ENCODE results near the gene COL6A5.
"Not testable (repeated sequence)": the region's sequence is repeated elsewhere in the genome, so short reads cannot be mapped to it uniquely, and the experiment has no call there.

The COL6A5 gene

GRCh38 chr3:130442284-130442683 is 96.8 kb downstream of the COL6A5 start:
- Mint-ChIP-seq H3K9me3 (peaks cover 5% of the 10 kb centered on the region), H3K27ac (no peak overlapping the region), H3K36me3 (ENCODE audit: low read depth) (no peaks in the 10 kb centered on the region), H3K4me3 (no peak overlapping the region), H3K27me3 (no peaks in the 10 kb centered on the region), H3K4me1 (ENCODE audit: low read depth) (no peaks in the 10 kb centered on the region)
- intact Hi-C loops (cut with micrococcal nuclease), result no loop called here

- H3K27ac Mint-ChIP-seq; H3K4me1 Mint-ChIP-seq (ENCODE audit: low read depth); H3K27me3 Mint-ChIP-seq; intact Hi-C loops (cut with micrococcal nuclease); H3K4me3 Mint-ChIP-seq; H3K36me3 Mint-ChIP-seq (ENCODE audit: low read depth): not testable (repeated sequence)
- H3K9me3 Mint-ChIP-seq, result peaks cover 12% of the 10 kb centered on the region
Measured at GRCh38 chr3:130446840-130447239, 101.4 kb downstream of the COL6A5 start.

GRCh38 chr3:130448155-130448554 is 102.7 kb downstream of the COL6A5 start:
- peaks cover 21% of the 10 kb centered on the region for H3K9me3 Mint-ChIP-seq
- H3K36me3 Mint-ChIP-seq (ENCODE audit: low read depth); H3K27ac Mint-ChIP-seq; H3K4me1 Mint-ChIP-seq (ENCODE audit: low read depth); intact Hi-C loops (cut with micrococcal nuclease); H3K27me3 Mint-ChIP-seq; H3K4me3 Mint-ChIP-seq: not testable (repeated sequence)

GRCh38 chr3:130456540-130456939 is 111.1 kb downstream of the COL6A5 start:
- Mint-ChIP-seq H3K4me1 (ENCODE audit: low read depth) (no peaks in the 10 kb centered on the region), H3K27ac (no peak overlapping the region), H3K27me3 (no peaks in the 10 kb centered on the region), H3K9me3 (peaks cover 12% of the 10 kb centered on the region), H3K4me3 (no peak overlapping the region), H3K36me3 (ENCODE audit: low read depth) (no peaks in the 10 kb centered on the region)
- intact Hi-C loops (cut with micrococcal nuclease), result no loop called here

GRCh38 chr3:130457671-130458070 is 112.2 kb downstream of the COL6A5 start:
- H3K4me1 Mint-ChIP-seq (ENCODE audit: low read depth), result no peaks in the 10 kb centered on the region
- H3K36me3 Mint-ChIP-seq (ENCODE audit: low read depth), result no peaks in the 10 kb centered on the region
- no peak overlapping the region for H3K4me3 Mint-ChIP-seq
- peaks cover under 1% of the 10 kb centered on the region for H3K9me3 Mint-ChIP-seq
- intact Hi-C loops (cut with micrococcal nuclease), result no loop called here
- H3K27me3 Mint-ChIP-seq, result no peaks in the 10 kb centered on the region
- H3K27ac Mint-ChIP-seq, result no peak overlapping the region

GRCh38 chr3:130459944-130460343 is 114.5 kb downstream of the COL6A5 start:
- Mint-ChIP-seq H3K9me3 (no peaks in the 10 kb centered on the region), H3K27me3 (no peaks in the 10 kb centered on the region), H3K27ac (no peak overlapping the region), H3K4me1 (ENCODE audit: low read depth) (no peaks in the 10 kb centered on the region), H3K4me3 (no peak overlapping the region), H3K36me3 (ENCODE audit: low read depth) (no peaks in the 10 kb centered on the region)
- intact Hi-C loops (cut with micrococcal nuclease), result no loop called here

- H3K27ac Mint-ChIP-seq, result no peak overlapping the region
- no peaks in the 10 kb centered on the region for H3K27me3 Mint-ChIP-seq
- H3K4me1 Mint-ChIP-seq (ENCODE audit: low read depth), result no peaks in the 10 kb centered on the region
- H3K4me3 Mint-ChIP-seq, result no peak overlapping the region
- H3K9me3 Mint-ChIP-seq, result no peaks in the 10 kb centered on the region
- intact Hi-C loops (cut with micrococcal nuclease), result no loop called here
- H3K36me3 Mint-ChIP-seq (ENCODE audit: low read depth), result no peaks in the 10 kb centered on the region
Measured at GRCh38 chr3:130462089-130462488, 116.6 kb downstream of the COL6A5 start.

GRCh38 chr3:130463221-130463620 is 117.7 kb downstream of the COL6A5 start:
- no peaks in the 10 kb centered on the region for H3K36me3 Mint-ChIP-seq (ENCODE audit: low read depth)
- no peak overlapping the region for H3K27ac Mint-ChIP-seq
- no peaks in the 10 kb centered on the region for H3K9me3 Mint-ChIP-seq
- intact Hi-C loops (cut with micrococcal nuclease), result no loop called here
- no peaks in the 10 kb centered on the region for H3K4me1 Mint-ChIP-seq (ENCODE audit: low read depth)
- no peak overlapping the region for H3K4me3 Mint-ChIP-seq
- no peaks in the 10 kb centered on the region for H3K27me3 Mint-ChIP-seq

- H3K4me3 Mint-ChIP-seq, result no peak overlapping the region
- H3K4me1 Mint-ChIP-seq (ENCODE audit: low read depth), result no peaks in the 10 kb centered on the region
- intact Hi-C loops (cut with micrococcal nuclease), result no loop called here
- H3K27ac Mint-ChIP-seq, result no peak overlapping the region
- H3K36me3 Mint-ChIP-seq (ENCODE audit: low read depth), result no peaks in the 10 kb centered on the region
- no peaks in the 10 kb centered on the region for H3K27me3 Mint-ChIP-seq
- no peaks in the 10 kb centered on the region for H3K9me3 Mint-ChIP-seq
Measured at GRCh38 chr3:130465521-130465920, 120.0 kb downstream of the COL6A5 start.

- H3K9me3 Mint-ChIP-seq, result no peaks in the 10 kb centered on the region
- intact Hi-C loops (cut with micrococcal nuclease), result no loop called here
Measured at GRCh38 chr3:130468311-130468710, 122.8 kb downstream of the COL6A5 start.

GRCh38 chr3:130470126-130470525 is 124.7 kb downstream of the COL6A5 start:
- Mint-ChIP-seq H3K4me1 (ENCODE audit: low read depth) (no peaks in the 10 kb centered on the region), H3K36me3 (ENCODE audit: low read depth) (no peaks in the 10 kb centered on the region), H3K9me3 (peaks cover 16% of the 10 kb centered on the region), H3K27ac (no peak overlapping the region), H3K27me3 (no peaks in the 10 kb centered on the region), H3K4me3 (no peak overlapping the region)
- intact Hi-C loops (cut with micrococcal nuclease), result no loop called here

More at GRCh38 chr3:130468311-130468710, 122.8 kb downstream of the COL6A5 start:
- Mint-ChIP-seq H3K36me3 (ENCODE audit: low read depth) (no peaks in the 10 kb centered on the region), H3K27me3 (no peaks in the 10 kb centered on the region), H3K27ac (no peak overlapping the region), H3K4me3 (no peak overlapping the region), H3K4me1 (ENCODE audit: low read depth) (no peaks in the 10 kb centered on the region)

GRCh38 chr3:130473416-130473815 is 127.9 kb downstream of the COL6A5 start:
- no peak overlapping the region for H3K4me3 Mint-ChIP-seq

GRCh38 chr3:130480736-130481135 is 135.3 kb downstream of the COL6A5 start:
- no peak overlapping the region for H3K4me3 Mint-ChIP-seq
- no peaks in the 10 kb centered on the region for H3K36me3 Mint-ChIP-seq (ENCODE audit: low read depth)
- H3K4me1 Mint-ChIP-seq (ENCODE audit: low read depth), result no peaks in the 10 kb centered on the region
- H3K9me3 Mint-ChIP-seq, result peaks cover 2% of the 10 kb centered on the region
- no peak overlapping the region for H3K27ac Mint-ChIP-seq
- H3K27me3 Mint-ChIP-seq, result peaks cover 2% of the 10 kb centered on the region
- intact Hi-C loops (cut with micrococcal nuclease), result no loop called here

More at GRCh38 chr3:130473416-130473815, 127.9 kb downstream of the COL6A5 start:
- Mint-ChIP-seq H3K36me3 (ENCODE audit: low read depth) (no peaks in the 10 kb centered on the region), H3K27ac (no peak overlapping the region), H3K4me1 (ENCODE audit: low read depth) (no peaks in the 10 kb centered on the region), H3K9me3 (peaks cover 24% of the 10 kb centered on the region), H3K27me3 (no peaks in the 10 kb centered on the region)
- intact Hi-C loops (cut with micrococcal nuclease), result no loop called here

- no peaks in the 10 kb centered on the region for H3K9me3 Mint-ChIP-seq
- H3K4me3 Mint-ChIP-seq, result no peak overlapping the region
- no peaks in the 10 kb centered on the region for H3K36me3 Mint-ChIP-seq (ENCODE audit: low read depth)
- no peaks in the 10 kb centered on the region for H3K4me1 Mint-ChIP-seq (ENCODE audit: low read depth)
- no peak overlapping the region for H3K27ac Mint-ChIP-seq
- intact Hi-C loops (cut with micrococcal nuclease), result no loop called here
- peaks cover 2% of the 10 kb centered on the region for H3K27me3 Mint-ChIP-seq
Measured at GRCh38 chr3:130488288-130488687, 142.8 kb downstream of the COL6A5 start.

- H3K4me3 Mint-ChIP-seq, result no peak overlapping the region
- no peaks in the 10 kb centered on the region for H3K36me3 Mint-ChIP-seq (ENCODE audit: low read depth)
- H3K4me1 Mint-ChIP-seq (ENCODE audit: low read depth), result no peaks in the 10 kb centered on the region
- H3K9me3 Mint-ChIP-seq, result no peaks in the 10 kb centered on the region
- H3K27ac Mint-ChIP-seq, result no peak overlapping the region
- peaks cover 2% of the 10 kb centered on the region for H3K27me3 Mint-ChIP-seq
- intact Hi-C loops (cut with micrococcal nuclease), result no loop called here
Measured at GRCh38 chr3:130488769-130489450, 143.4 kb downstream of the COL6A5 start.
